ENCODE results near the gene LRIG3. TPM values are rescaled to one million over a fixed set of nuclear protein-coding genes. Genes with fewer than 3 reads are reported as not detected.
A peak's percentile ranks its signal among the peaks of the same experiment; 100 is the strongest.

Gene LRIG3
- total RNA-seq, 1 donor from 2014 or later, result 6.9 TPM

DNA sequence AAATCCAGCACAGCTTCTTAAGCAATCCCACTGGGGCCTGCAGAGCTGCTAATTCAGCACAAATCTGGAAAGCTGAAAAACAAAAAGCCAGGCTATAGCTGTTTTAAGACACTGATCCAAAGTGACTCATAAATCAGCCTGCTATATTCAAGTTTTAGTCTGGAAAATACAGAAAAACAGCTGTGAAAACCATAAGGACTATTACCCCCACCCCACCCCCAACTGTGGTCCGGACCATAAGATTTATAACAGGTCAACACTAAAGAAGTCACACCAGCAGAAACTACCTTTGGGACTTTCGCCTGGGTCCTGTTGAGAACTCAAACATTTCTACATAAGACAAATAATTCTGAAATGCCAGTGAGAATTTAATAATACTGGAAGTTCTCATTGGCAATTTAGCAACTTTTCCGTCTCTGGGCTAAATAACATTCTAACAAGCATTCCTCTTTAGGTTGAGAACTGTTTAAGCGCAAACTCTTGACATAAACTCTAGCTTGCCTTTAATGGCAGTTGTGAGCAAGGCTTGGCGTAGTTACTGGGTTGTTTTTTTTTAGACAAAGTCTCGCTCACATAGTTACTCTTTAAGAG, 3.3 kb downstream of the LRIG3 start:
- Mint-ChIP-seq H3K9me3 (ENCODE audit: unreplicated experiment) (peaks cover 6% of the 10 kb centered on the region), H3K4me1 (ENCODE audit: low read depth, unreplicated experiment) (peaks cover 47% of the 10 kb centered on the region), H3K27me3 (ENCODE audit: unreplicated experiment) (no peaks in the 10 kb centered on the region), H3K27ac (ENCODE audit: unreplicated experiment) (peak overlapping the region; percentile 48), H3K4me3 (ENCODE audit: unreplicated experiment) (peak overlapping the region; percentile 83), H3K36me3 (ENCODE audit: unreplicated experiment) (no peaks in the 10 kb centered on the region)
- TF ChIP-seq, protein P1, sequence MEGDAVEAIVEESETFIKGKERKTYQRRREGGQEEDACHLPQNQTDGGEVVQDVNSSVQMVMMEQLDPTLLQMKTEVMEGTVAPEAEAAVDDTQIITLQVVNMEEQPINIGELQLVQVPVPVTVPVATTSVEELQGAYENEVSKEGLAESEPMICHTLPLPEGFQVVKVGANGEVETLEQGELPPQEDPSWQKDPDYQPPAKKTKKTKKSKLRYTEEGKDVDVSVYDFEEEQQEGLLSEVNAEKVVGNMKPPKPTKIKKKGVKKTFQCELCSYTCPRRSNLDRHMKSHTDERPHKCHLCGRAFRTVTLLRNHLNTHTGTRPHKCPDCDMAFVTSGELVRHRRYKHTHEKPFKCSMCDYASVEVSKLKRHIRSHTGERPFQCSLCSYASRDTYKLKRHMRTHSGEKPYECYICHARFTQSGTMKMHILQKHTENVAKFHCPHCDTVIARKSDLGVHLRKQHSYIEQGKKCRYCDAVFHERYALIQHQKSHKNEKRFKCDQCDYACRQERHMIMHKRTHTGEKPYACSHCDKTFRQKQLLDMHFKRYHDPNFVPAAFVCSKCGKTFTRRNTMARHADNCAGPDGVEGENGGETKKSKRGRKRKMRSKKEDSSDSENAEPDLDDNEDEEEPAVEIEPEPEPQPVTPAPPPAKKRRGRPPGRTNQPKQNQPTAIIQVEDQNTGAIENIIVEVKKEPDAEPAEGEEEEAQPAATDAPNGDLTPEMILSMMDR (IDR thresholded peaks at IDR 0.05; ENCODE audit: partially characterized antibody, unreplicated experiment), result no peak
- no peak for DNase-seq

GRCh38 chr12:58916161-58916621, 4.1 kb downstream of the LRIG3 start:
- Mint-ChIP-seq H3K9me3 (ENCODE audit: unreplicated experiment) (peaks cover 6% of the 10 kb centered on the region), H3K36me3 (ENCODE audit: unreplicated experiment) (no peaks in the 10 kb centered on the region), H3K4me1 (ENCODE audit: low read depth, unreplicated experiment) (peaks cover 47% of the 10 kb centered on the region), H3K27me3 (ENCODE audit: unreplicated experiment) (no peaks in the 10 kb centered on the region), H3K4me3 (ENCODE audit: unreplicated experiment) (no peak overlapping the region), H3K27ac (ENCODE audit: unreplicated experiment) (no peak overlapping the region)
- DNase-seq, result no peak
- TF ChIP-seq, protein P1 (IDR thresholded peaks at IDR 0.05; ENCODE audit: partially characterized antibody, unreplicated experiment), result no peak

DNA sequence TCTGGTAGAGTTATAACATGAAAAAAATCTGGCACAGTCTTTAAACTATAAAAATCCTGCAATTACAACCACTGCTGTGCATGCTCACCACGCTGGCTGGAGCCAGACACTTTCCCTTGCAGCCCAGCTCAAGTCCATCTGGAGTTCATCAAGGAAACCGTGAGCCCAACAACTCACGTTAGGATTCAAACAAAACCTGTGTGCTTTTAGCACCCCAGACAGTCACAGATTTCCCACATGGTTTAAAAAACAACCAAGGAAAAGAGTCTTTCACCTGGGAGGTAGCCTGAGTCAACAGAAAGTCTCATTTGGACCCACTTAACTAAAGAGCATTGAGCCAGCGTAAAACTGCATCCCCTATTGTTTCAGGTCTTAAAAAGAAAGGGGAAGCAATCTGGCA, 4.7 kb downstream of the LRIG3 start:
- no peaks in the 10 kb centered on the region for H3K36me3 Mint-ChIP-seq (ENCODE audit: unreplicated experiment)
- TF ChIP-seq, protein P1 (IDR thresholded peaks at IDR 0.05; ENCODE audit: partially characterized antibody, unreplicated experiment), result no peak
- H3K27me3 Mint-ChIP-seq (ENCODE audit: unreplicated experiment), result no peaks in the 10 kb centered on the region
- DNase-seq, result peak; percentile 24
- peaks cover 6% of the 10 kb centered on the region for H3K9me3 Mint-ChIP-seq (ENCODE audit: unreplicated experiment)
- peaks cover 48% of the 10 kb centered on the region for H3K4me1 Mint-ChIP-seq (ENCODE audit: low read depth, unreplicated experiment)
- H3K4me3 Mint-ChIP-seq (ENCODE audit: unreplicated experiment), result peak overlapping the region; percentile 75
- H3K27ac Mint-ChIP-seq (ENCODE audit: unreplicated experiment), result peak overlapping the region; percentile 87

DNA sequence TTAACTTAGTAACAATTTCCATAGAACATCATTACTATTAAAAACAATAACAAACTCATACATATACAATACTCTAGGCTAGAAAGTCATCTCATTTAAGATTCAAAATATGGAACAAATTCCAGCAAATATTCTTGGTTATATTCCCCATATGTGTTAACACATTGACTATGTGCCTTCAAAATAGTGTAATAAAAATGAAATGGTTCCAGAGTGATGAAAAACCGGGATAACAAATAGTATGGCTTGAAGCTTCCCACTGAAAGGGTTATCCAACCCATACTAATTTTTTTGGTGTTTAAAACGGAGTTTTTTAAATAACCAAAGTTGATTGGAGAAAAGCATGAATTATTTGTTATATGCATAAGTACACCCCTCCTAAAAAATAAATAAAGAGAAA, 5.3 kb downstream of the LRIG3 start:
- DNase-seq, result no peak
- H3K4me3 Mint-ChIP-seq (ENCODE audit: unreplicated experiment), result peak overlapping the region; percentile 75

GRCh38 chr12:58914457-58914856, 5.8 kb downstream of the LRIG3 start:
- H3K27ac Mint-ChIP-seq (ENCODE audit: unreplicated experiment), result peak overlapping the region; percentile 80
- H3K36me3 Mint-ChIP-seq (ENCODE audit: unreplicated experiment), result no peaks in the 10 kb centered on the region
- H3K9me3 Mint-ChIP-seq (ENCODE audit: unreplicated experiment), result peaks cover 6% of the 10 kb centered on the region
- no peaks in the 10 kb centered on the region for H3K27me3 Mint-ChIP-seq (ENCODE audit: unreplicated experiment)
- DNase-seq, result no peak
- H3K4me3 Mint-ChIP-seq (ENCODE audit: unreplicated experiment), result no peak overlapping the region
- peaks cover 49% of the 10 kb centered on the region for H3K4me1 Mint-ChIP-seq (ENCODE audit: low read depth, unreplicated experiment)
- TF ChIP-seq, protein P1 (IDR thresholded peaks at IDR 0.05; ENCODE audit: partially characterized antibody, unreplicated experiment), result no peak

More for the DNA sequence above, 5.3 kb downstream of the LRIG3 start:
- TF ChIP-seq, protein P1 (IDR thresholded peaks at IDR 0.05; ENCODE audit: partially characterized antibody, unreplicated experiment), result no peak
- Mint-ChIP-seq H3K27ac (ENCODE audit: unreplicated experiment) (peak overlapping the region; percentile 87), H3K9me3 (ENCODE audit: unreplicated experiment) (peaks cover 6% of the 10 kb centered on the region), H3K27me3 (ENCODE audit: unreplicated experiment) (no peaks in the 10 kb centered on the region), H3K4me1 (ENCODE audit: low read depth, unreplicated experiment) (peaks cover 49% of the 10 kb centered on the region), H3K36me3 (ENCODE audit: unreplicated experiment) (no peaks in the 10 kb centered on the region)
